HG03135 (cell line): ENCODE data around the gene CPTP.

Experiments
- ATAC-seq: cut with Tn5 transposase; IDR thresholded peaks from one replicate; pipeline ENCODE4 v1.9.1; 2021; ENCODE audit warnings: mild to moderate bottlenecking, moderate library complexity; ENCODE audit not compliant: unreplicated experiment

Gene CPTP

DNA sequence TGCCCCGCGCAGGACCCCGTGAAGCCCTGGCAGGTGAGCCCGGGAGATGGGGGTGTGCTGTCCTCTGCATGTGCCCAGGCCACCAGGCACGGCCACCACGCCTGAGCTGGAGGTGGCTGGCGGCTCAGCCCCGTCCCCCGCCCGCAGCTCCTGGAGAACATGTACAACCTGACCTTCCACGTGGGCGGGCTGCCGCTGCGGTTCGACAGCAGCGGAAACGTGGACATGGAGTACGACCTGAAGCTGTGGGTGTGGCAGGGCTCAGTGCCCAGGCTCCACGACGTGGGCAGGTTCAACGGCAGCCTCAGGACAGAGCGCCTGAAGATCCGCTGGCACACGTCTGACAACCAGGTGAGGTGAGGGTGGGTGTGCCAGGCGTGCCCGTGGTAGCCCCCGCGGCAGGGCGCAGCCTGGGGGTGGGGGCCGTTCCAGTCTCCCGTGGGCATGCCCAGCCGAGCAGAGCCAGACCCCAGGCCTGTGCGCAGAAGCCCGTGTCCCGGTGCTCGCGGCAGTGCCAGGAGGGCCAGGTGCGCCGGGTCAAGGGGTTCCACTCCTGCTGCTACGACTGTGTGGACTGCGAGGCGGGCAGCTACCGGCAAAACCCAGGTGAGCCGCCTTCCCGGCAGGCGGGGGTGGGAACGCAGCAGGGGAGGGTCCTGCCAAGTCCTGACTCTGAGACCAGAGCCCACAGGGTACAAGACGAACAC, 8.3 kb downstream of the CPTP start:
- ATAC-seq: no peak

DNA sequence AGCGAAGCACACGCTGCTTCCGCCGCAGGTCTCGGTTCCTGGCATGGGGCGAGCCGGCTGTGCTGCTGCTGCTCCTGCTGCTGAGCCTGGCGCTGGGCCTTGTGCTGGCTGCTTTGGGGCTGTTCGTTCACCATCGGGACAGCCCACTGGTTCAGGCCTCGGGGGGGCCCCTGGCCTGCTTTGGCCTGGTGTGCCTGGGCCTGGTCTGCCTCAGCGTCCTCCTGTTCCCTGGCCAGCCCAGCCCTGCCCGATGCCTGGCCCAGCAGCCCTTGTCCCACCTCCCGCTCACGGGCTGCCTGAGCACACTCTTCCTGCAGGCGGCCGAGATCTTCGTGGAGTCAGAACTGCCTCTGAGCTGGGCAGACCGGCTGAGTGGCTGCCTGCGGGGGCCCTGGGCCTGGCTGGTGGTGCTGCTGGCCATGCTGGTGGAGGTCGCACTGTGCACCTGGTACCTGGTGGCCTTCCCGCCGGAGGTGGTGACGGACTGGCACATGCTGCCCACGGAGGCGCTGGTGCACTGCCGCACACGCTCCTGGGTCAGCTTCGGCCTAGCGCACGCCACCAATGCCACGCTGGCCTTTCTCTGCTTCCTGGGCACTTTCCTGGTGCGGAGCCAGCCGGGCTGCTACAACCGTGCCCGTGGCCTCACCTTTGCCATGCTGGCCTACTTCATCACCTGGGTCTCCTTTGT, 9.1 kb downstream of the CPTP start:
- no peak for ATAC-seq

DNA sequence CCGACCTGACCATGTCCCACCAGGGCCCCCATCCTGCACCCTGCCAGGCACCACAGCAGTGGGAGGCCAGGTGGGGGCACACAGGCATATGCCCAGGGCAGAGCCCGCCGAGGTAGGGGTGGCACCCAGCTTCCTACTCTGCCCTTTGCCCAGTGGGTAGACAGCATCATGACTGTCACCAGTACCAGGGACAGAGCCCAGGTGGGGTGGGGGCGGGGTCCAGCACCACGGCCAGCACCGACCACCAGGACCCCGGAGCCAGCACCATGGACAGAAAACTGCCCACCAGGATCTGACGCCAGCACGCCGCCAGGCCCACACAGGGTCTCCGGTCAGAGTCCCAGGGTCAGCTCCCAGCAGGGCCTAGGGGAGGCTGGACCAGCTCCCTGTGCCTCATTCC, 10.2 kb downstream of the CPTP start:
- ATAC-seq: no peak

DNA sequence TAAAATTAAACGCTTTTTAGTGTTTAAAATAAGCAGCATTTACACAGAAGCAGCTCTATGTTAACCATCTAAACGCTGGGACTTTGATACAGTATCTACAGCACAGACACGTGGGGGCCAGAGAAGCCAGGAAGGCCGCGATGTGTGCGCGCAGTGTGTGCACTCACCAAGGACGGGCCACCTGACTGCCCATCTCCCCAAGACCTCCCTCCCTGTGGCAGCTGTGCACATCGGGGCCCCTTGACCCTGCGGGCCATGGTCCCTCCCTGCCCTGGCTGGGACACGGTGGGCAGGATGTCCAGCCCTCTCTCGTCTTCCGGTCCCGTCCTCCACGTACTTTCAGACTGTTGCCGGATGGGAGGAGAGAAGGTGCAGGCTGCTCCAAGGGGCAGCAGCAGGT, 10.7 kb downstream of the CPTP start:
- no peak for ATAC-seq

DNA sequence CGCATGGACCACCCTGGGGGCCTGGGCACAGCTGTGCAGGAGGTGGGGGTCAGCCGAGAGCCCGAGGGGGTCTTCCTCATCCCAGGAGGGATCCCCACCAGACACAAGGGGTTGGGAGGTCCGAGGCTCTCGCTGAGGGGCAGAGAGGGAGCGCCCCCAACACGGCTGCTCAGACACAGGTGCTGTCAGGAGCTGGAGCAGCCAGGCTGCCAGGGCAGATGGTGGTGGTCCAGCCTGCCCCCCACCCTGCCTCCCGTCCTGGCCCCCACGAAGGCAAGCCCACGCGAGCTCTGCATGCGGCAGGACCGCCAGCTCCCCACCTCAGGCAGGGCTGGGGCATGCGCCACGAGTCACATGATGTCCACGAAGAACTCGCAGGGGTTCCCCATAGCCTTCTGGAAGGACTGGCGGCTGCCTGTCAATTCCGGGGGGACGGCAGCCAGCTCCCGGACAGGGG, 11.2 kb downstream of the CPTP start:
- no peak for ATAC-seq

DNA sequence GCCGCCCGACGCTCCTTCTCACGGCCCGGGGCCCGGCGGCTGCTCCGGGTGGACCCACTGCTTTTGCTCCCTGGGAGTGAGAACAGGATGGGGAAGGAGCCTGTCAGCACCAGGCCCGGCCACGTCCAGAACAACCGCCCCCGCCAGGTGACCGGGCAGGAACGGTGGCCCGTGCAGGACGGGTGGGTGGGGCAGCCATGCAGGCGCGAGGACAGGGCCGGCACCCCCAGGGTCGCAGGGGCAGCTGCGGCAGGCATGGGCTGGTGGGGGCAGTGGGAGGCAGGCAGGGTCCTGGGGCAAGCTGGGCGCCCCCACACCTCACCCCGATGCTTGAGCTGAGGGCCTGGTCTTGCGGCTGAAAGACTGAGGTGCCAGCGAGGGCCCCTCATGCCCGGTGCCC, 11.8 kb downstream of the CPTP start:
- ATAC-seq: no peak

DNA sequence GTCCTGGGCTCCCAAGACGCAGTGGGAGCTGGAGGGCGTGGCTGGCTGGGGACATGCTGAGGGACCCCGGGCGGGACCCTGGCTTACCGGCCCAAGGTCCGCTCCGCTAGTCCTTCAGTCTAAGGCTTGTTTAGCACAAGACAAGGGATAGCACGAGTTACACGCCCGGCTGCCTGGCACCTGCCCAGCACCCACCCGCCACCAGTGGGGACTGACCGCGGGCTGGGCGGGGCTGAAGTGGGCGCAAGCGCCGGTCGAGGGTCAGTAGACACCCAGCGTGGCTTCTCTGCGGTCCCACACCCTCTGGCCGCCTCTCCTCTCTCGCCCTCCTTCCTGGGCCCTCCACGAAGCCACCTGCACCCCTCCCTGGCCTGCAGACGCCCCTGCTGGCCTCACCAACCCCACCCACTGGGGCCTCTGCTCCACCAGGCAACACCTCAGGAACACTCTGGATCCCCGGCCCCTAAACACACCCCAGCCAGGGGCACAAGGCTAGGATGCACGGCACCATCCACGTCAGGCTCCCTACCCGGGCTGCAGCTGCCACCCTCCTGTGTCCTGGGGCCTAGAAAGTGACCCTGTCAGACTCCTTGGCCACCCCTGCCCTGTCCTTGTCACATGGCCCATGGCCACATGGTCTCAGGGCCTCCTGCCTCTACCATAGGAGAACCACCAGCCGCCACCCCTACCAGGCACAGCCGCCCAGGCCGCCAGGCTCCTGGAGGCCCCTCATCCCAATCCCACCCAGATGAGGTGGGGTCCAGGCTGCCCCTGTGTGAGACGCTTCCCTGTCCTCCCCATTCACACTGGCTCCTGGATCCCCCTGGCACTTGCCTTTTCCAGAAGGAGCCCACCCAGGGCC, 12.6 kb downstream of the CPTP start:
- ATAC-seq: no peak

DNA sequence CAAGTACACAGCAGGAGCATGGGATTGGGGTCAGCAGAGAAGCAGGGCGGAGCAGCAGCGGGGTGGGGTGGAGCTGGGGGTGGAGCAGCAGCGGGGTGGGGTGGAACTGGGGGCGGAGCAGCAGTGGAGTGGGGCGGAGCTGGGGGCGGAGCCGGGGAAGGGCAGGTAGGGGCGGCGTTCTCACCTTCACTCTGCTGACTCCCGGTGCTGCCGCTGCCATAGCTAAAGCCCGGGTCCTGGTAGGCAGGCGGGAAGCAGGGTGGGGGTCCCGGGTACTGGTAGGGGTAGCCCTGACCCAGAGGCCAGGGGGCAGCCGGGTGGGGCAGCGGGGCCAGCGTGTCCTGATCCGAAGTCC, 13.2 kb downstream of the CPTP start:
- ATAC-seq: no peak

DNA sequence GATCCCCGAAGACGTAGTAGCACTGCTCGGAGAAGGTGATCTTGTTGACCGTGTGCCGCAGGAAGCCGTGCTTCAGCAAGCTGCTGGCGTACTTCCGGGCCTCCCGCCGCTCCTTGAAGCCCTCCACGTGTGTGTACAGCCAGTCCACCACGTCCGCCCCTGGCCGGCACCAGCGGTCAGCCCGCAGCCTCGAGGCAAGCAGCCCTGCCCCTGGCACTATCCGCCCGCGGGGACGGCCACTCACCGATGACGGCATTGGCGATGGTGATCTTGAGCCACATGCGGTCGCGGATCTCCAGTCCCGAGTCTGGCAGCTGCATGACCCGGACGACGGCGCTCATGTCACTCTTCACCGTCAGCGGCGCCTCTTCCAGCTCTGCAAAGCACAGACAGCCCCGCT, 13.7 kb downstream of the CPTP start:
- ATAC-seq: no peak

DNA sequence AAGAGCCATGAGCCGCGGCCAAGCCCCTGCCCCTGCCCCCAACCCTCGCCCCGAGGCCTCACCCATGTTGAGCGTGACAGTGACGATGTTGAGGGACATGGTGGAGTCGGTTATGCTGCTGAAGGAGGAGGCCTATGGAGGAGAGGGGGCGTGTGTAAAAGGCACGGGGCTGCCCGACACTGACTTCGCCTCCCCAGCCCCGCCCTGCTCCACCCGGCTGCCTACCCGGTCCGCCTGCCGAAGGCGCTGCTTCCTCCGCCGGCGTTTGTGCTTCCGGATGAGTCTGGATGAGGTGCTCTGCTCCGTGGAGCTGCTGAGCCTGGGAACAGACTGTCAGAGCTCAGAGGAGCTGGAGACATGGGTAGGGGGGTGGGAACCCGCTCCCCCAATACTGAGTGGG, 15.6 kb downstream of the CPTP start:
- no peak for ATAC-seq

DNA sequence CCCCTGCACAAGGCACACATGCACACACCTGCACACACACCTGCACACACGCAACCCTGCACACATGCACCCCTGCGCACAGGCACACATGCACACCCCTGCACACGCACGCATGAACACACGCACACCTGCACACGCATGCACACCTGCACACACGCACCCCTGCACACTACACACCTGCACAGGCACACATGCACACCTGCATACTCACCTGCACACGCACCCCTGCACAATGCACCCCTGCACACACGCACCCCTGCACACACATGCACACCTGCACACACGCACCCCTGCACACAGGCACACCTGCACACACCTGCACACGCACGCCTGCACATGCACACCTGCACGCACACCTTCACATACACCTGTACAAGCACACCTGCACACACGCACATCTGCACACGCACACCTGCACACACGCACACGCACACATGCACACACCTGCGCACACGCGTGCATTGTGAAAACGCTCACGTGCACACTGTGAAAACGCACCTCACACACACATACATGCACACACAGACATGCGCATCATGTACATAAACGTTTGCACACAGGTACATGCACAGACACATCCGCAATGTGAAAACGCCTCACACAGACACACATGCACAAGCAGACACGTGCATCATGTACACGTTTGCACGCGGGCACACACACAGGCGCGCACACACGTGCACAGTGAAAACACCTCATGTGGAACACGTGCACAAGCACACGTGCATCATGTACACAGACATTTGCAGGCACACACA, 16.4 kb downstream of the CPTP start:
- no peak for ATAC-seq

DNA sequence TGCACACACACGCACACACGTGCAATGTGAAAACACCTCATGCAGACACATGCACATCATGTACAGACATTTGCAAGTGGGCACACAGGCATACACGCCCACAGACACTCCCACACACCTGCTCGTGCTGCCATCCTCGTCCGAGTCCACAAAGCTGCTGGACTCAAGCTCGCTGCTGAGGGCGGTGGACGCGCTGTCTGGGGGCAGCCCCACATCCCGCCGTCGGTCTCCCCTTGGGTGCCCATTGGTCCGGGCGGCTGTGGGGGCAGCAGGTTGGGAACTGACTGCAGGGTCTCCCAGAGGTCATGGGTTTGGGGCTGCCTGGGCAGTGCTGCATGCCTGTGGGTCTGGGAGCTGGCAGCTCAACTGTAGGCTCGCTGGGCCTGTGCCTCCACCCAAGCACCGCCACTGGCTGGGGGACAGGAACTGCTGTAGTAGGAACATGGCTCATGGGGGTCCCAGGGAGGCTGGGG, 17.0 kb downstream of the CPTP start:
- no peak for ATAC-seq

DNA sequence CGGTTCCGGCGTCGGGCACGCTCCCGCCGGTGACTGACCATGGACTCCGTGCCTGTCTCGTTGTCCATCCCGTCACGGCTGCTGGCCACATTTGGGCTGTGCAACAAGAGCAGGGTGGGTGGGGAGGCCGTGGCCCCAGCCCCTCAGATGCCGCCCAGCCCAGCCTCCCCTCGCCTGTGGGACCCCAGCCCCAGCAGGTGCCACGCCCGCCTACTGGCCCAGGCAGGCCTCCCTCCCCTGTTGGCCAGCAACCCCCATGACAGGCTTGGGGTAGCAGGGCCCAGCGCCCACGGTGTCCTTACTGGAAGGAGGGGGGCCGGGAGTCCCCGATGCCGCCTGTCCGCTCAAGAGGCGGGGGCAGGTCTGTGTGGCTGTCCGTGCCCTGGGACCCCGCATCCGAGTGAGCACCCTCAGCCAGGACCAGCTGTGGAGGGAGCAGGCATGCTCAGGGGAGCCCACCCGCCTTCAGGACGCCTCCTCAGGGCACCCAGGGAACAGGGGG, 17.5 kb downstream of the CPTP start:
- no peak for ATAC-seq

DNA sequence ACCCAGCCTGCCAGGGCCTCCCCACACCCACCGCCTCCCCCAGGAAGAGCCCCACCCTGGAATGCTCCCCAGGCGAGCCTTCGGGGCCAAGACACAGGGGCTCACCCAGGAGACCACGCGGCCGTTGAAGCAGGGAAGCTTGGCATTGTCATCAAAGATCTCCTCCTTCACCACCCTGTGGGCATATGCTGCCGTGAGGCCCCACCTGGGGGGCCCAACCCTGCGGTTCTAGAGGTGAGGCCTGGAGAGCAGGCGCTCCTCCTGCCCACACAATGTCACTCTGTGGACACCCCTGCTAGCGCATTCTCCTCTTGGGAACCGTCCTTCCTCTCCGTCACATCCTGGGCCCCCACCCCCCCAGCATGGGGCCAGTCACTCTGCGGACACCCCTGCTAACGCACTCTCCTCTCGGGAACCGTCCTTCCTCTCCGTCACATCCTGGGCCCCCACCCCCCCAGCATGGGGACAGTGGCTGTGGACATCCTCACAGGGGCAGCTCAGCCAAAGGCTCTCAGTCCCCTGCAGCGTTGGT, 18.0 kb downstream of the CPTP start:
- ATAC-seq: no peak

DNA sequence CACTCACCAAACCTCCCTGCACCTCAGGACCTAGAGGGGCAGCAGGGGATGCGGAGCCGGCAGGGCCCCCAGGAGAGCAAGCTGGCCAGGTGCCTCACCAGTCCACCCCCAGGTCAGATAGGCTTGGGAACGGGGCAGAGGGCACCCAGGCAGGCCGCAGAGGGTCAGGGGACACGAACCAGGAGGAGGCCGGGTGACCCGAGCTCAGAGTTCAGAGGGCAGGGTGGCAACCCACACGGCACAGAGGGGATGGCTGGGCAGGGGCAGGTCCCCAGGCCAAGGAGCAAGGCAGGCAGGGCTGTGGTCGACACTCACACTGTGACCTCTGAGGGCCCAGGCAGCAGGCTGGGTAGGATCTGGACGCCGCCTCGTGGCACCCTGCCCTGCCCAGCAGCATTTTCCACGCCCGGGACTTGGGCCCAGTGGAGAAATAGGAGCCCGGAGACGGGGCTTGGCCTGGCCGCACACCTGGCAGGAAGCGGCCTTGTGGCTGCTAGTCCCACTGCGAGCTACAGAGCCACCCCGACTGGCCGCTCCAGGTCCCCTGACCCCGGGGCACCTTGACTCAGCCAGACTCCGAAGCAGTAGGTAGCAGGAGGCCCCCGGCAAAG, 19.3 kb downstream of the CPTP start:
- no peak for ATAC-seq

DNA sequence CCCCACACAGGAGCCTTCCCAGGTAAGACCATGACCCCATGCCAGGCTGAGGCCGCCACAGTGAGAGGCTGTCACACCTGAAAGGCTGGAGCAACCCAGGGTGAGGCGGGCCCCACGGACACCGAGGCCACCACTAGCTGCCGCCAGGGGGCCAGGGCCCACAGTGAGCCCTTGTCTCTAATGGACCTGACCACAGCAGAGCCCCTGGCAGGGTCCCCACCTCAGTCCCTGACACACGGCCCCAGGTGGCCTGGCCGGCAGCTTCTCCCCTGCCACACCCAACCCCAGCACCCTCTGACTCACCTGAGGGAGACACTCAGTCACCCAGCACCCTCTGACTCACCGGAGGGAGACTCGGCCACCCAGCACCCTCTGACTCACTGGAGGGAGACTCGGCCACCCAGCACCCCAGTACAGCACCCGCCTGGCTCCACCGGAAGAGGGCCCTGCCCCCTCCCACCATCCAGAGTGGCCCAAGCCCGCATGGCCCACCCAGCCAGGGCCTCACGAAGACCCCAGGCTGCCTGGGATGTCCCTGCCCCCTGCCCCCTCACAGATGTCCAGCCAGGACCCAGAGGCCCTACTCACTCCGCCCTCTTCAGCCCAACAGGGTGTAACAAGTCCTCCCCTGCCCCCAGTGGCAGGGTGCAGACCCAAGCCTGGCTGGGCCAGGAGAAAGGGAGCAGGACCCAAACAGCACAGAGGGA, 20.2 kb downstream of the CPTP start:
- no peak for ATAC-seq

DNA sequence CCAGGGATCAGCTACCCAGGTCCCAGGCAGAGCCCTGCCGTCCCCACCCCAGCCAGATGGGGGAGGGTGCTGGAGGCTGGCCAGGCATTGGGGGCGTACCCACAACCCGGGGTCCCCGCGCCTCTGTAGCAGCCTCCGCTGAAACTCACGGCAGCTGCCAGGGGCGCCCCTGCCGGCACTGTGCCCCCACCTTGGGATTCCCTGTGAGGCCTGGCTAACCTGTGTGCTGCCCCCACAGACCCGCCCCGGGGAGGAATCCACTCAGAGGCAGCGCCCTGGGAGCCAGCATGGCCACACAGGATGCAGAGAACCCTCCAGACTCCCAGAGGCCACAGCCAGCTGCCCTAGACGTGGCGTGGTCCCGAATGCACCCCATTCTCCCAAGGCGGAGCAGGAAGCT, 20.8 kb downstream of the CPTP start:
- ATAC-seq: no peak

DNA sequence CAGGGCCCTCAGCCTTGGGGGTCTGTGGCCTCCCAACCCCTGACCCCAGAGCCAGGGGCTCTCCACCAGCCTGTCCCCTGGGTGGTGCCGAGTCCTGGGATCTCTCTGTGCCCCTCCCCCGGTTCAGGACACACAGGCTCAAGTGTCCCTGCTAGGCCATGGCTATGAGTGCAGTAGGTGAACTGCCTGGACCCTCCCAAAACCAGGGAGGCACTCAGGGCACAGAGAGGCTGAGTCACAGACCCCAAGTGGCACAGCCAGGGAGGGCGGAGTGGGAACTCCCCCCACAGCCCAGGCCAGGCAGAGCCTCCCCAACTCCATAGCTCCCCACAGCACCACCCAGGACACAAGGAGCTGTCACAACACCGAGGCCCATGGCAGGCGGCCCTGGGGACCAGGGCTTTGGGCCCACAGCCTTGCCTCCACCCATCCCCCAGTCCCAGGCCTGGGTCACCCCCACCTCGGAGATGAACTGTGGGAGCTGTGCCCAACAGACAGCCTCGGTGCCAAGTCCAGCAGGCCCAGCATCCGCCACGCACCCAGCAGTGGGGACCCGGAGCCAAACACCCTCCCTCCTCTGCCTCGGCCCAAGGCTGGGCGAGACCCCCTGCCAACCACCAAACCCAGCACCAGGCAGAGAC, 21.4 kb downstream of the CPTP start:
- no peak for ATAC-seq

DNA sequence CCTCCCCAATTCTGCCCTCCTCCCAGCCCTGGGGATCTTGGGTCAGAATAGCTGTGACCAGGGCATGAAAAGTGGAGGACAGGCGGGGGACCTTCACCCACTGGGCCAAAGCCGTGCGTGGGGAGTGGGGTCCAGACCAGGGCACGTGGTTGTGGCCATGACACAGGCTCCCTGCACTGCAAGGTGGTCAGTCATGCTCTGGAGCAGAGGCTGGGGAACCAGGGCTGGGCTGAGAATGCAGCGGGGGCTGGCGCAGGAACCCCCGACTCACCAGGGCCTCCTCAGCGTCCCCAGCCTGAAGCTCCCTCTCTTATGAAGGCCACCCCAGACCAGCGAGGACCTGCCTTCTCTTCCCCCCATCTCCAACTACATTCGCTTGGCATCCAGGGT, 21.9 kb downstream of the CPTP start:
- ATAC-seq: no peak
